TTC549 (cell line): Measurements from ENCODE around the gene KREMEN1.
"Not testable (repeated sequence)": the region's sequence is repeated elsewhere in the genome, so short reads cannot be mapped to it uniquely, and the experiment has no call there.

Source experiments
- FAIRE-seq: peaks from 2 replicates; lab custom pipeline; 2012; peaks lifted over from hg19 to GRCh38; lab: Jason Lieb, UNC

The KREMEN1 gene

DNA sequence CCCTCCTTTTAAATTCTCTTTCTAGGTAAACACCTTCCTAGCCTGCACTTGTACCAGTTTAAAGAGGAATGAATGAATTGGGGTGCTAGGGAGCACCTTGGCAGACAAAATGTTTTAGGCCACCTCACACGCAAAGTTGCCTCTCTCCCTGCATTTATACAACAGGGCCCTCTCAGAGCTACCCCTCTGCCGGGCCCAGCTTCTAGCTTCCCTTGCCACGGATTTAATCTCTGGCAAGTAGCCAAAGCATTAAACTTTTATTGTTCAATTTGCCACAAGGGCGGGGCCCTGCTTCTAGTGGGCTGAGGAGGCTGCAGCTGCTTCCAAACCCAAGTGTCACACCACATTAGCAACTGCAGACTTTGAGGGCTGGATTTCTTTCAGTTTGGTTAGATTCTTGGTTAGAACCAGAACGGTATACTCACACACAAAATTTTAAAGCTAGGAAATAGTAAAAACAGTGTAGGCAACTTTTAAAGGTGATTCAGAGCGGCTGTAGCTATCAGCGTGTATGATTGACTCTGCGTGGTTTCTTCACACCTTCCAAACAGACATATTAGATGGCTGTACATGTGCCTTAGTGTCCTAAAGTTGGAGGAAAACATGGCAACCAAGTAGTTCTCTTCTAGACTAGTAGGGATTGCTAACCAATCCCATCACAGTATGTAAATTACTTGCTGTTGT is 6.5 kb downstream of the KREMEN1 start:
- no peak for FAIRE-seq

- FAIRE-seq: no peak
These were observed 7.5 kb downstream of the KREMEN1 start for GRCh38 chr22:29080106-29080975.

DNA sequence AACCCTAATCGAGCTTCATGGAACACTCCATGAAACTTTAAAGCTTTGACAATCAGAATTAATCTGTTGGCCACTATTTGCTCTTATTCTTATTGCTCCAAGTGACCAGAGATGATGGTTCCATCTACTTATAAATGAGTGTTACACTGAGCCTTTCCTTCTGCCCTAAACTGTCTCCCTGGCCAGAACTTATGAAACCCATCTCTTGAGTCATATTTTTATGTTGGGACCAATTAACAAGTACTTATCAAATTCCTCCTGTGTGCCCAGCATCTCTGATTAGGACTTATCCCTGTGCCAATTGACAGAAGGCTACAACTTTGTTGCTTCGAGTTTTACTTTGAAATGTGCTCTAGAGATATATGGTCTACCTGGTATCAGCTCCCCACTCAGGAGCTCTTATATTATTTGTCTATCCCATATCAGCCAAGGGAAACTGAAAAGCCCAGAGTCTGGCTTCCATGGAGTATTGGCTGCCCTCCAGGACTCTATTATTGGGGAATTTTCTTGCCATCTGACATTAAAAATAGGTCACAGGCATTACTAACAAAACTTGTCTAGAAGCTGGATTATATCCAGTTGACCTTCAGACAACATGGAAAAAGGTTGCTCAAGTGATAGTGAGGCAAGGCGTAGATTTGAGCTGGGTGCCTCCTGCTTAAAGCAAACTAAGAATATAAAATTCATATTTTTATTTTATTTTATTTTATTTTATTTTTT is 8.8 kb downstream of the KREMEN1 start:
- FAIRE-seq: no peak

- no peak for FAIRE-seq
These were observed 10.2 kb downstream of the KREMEN1 start for GRCh38 chr22:29082826-29083545.

- FAIRE-seq: not testable (repeated sequence)
These were observed 10.7 kb downstream of the KREMEN1 start for GRCh38 chr22:29083576-29083932.

DNA sequence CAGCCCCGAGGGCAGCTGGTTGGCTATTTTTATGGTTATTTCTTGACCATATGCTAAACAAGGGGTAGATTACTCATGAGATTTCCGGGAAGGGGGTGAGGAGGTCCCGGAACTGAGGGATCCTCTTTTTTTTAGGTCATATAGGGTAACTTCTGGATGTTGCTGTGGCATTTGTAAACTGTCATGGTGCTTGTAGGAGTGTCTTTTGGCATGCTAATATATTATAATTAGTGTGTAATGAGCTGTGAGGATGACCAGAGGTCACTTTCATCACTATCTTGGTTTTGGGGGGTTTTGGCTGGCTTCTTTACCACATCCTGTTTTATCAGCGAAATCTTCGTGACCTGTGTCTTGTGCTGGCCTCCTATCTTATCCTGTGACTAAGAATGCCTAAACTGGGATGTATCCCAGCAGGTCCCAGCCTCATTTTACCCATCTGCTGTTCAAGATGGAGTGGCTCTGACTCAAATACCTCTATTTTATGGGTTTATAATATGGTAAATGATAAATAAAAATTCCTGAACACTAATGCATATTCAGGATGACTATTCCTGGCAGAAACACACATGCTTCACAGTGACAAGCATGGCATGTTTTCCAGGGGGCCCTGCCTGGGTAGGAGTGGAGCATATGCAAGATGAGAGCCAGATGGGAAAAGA is 11.2 kb downstream of the KREMEN1 start:
- FAIRE-seq: no peak

DNA sequence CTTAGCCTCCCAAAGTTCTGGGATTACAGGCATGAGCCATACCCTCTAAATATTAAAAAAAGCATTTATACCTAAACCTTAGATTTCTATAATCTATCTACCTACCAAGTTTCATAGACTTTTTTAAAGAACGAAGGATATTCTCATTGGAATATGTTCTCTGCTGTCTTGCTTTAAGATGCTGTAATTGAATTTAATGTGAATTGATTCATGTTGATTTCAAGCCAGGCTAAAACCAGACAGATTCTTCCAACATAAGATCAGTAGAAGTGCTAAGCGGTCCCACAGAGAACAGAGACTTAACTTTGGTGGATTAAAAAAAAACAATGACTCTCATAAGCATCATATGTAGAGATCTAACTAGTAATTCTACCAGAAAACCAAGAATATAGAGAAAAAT is 14.2 kb downstream of the KREMEN1 start:
- FAIRE-seq: no peak

GRCh38 chr22:29088809-29089208 is 16.0 kb downstream of the KREMEN1 start:
- FAIRE-seq: no peak

GRCh38 chr22:29089507-29089906 is 16.7 kb downstream of the KREMEN1 start:
- FAIRE-seq: no peak

- FAIRE-seq: no peak
These were observed 17.2 kb downstream of the KREMEN1 start for GRCh38 chr22:29090039-29090438.

DNA sequence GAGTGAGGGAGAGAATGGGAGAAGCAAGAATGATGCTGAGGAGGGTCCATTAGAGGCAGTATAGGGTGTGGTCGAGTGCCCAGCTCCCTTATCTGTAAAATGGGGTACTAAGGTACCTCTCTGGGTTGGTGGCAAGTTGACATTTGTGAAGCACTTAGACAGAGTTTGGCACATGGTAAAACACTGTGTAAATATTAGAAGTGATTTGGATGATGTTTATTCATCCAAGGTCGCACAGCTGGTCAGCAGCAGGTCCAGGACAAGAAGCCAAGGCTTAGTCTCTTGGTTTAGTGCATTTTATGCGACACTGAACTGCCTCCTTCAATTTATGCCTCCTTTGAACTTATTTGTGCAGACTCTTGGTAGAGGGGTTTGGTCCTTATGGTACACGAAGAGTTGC is 19.4 kb downstream of the KREMEN1 start:
- no peak for FAIRE-seq

DNA sequence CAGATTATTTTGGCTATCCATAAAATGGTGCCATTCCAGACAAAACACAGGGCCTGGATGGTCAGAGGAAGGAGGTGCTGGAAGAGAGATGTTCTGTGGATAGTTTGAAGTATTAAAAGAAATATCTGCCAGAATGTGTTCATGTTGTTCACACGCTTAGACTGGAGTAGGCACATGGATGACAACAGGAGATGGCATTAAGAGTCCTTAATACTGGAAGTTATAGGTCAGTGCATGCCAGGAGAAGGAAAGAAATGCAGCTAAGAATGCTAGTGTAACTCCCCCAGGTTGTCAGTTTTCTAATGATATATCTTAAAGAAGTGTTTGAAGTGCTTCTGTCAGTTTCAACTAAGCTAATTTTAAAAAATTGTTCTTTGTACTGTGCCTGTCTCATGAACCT is 20.2 kb downstream of the KREMEN1 start:
- no peak for FAIRE-seq

DNA sequence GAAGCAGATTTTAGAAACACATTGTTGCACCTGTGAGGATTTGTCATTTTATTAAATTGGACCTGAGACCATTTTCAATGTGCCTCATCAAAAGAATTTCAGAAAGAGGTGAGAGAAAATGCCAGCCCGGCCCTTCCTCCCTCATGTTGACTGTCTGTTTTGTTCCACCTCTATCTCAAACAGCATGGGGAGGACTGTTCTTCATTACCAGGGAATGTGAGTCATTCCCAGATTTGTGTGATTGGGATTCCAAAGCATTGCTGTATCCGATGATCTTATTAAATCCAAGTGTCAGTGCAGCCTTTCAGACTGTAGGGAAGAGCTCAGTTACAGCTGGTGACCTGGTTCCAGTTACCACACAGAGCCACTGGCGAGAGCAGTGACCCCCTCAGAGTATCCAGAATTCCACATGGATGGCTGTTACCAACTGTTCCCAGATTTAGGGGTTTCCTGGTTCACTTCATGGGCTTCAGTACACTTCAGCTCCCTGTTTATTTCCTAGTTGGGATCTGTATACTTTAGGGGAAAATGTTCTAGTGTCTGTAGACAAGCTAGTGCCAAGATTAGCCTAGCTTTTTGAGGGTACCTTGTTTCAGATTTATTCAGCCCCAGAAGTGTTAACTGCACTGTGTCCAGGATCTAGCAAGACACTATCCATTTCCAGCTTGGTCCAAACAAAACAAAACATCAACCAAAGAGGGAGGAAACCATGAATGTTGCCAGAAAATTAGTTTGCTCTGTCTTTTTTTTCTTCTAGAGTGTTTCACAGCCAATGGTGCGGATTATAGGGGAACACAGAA is 20.9 kb downstream of the KREMEN1 start:
- no peak for FAIRE-seq

DNA sequence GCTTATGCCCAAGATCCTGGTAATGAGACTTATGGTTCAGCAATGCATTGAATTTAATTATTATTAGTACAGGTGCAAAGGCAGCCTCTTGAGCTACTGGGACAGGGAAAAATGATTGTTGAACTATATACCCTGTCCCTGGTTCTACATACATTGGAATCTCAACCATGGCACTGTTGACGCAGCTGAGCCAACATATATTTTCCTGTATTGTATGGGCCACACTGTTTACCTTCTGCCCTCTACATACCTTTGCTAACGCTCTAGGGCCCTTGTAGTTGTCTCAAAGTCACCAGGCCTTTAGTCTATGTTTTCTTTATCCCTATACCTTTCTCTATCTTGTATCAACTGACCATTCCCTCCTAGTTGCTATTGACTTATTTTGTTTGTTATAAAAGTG is 22.6 kb downstream of the KREMEN1 start:
- no peak for FAIRE-seq

DNA sequence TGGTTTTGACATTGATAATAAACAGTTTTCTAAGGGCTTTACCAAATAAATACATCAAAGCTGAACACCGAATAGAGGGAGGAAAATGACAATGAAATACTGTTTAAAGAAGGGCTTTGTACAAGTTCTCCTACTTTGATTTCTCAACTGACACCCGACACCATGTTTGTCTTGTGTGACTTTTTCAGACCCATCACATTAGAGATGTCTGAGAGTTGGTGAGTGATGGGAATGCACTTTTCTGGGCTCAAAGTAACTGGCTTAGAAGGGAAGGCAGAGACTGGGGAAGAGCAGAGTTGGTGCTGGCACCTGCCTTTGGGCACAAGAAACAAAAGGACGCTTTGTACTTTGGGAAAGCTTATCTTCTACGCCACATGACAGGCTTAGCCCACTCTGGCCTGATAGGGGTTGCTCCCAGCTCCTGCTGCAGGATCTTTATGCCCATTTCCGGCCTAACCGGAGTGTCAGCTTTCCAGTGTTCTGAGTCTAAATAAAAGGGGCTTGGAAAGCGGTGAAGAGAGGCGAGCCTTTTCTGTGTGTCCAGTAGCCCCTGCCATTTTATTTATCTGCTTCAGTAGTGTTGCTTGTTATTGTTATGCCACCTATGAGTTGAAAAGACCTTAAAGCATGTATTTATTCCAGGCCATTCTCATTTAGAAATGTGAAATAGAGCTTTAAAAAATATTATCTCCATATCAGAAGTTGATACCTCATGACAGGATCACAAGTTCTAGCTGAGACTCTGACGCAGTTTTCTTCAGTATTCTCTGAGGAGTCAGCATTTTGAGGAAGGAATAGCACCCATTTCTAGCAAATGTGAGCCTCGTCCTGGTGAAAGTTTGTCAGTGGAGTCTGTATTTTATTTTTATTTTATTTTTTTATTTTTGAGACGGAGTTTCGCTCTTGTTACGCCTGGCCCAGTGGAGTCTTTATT is 24.2 kb downstream of the KREMEN1 start:
- no peak for FAIRE-seq

DNA sequence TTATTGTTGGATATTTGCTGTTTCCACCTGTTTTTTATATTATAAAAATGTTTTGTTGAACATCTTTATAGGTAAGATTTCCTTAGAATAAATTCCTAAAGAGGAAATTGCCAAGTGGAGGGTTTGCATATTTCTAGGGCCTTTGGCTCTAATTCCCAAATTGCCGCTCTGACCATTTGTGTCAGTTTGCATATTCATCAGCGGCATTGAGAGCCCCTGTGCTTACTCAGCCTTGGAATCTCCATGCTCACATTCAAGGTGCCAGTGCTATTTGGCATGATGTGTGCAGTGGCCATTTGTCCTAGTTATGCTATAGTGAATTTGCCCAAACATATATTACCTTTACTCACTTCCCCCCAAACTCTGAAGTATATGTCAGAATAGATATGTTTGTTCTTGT is 25.5 kb downstream of the KREMEN1 start:
- no peak for FAIRE-seq

GRCh38 chr22:29102300-29102699 is 29.5 kb downstream of the KREMEN1 start:
- FAIRE-seq: no peak

DNA sequence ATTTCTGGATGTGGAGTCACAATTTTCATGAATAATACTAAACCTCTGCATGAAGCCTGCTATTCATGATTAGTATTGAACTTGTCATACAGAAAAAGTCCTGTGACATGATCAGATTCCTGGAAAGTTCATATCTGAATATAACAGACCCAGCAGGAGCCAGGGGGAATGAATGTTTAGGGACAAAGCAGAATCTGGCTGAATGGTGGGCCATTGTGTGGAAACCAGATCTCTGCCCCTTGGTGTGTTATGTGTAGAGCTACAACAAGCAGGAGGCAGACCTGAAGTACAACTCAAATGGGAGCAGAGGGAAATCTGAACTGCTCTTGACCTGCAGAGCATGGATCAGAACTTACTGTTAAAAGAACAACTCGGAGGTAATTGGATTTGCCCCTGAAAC is 30.3 kb downstream of the KREMEN1 start:
- no peak for FAIRE-seq

GRCh38 chr22:29105468-29105867 is 32.6 kb downstream of the KREMEN1 start:
- FAIRE-seq: no peak

DNA sequence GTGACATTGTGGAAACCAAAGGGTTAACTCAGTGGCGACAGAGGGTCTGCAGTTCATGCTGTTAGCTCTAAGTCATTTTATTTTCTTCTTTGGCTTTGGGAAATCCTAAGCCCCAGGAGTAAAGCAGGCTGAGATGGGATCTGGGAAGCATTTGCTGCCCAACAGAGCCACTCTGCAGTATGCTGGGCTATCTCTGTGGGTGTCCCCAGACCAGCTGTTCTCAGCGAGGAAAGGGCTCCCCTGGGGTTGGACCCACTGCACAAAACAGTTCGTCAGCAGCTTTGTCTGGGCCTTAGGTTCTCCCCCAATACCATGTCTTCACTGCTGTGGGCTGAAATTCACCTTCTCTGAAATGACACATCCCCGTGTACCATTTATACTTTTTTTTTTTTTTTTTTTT is 34.0 kb downstream of the KREMEN1 start:
- no peak for FAIRE-seq
